Natural killer cell treated with Interleukin-12 subunit alpha and Interleukin-12 subunit beta and Interleukin-15 and Interleukin-18, amount 100 ng/mL, for 72 hours (primary cell): ENCODE data around the gene S100A9. TPM values are rescaled to one million over a fixed set of nuclear protein-coding genes. Genes with fewer than 3 reads are reported as not detected.
A peak's percentile ranks its signal among the peaks of the same experiment; 100 is the strongest.

Source experiments
- ATAC-seq, 2 donors: fragments of 150-1000 bp; cut with Tn5 transposase in 1 of 2; sonication (Bioruptor Pico), chemical (Tn5 transposase) in 1 of 2; 2 replicates each; pipeline ENCODE4 v1.10.0; 2021
- DNase-seq: peaks from one replicate; pipeline ENCODE4 v3.0.0; 2022; ENCODE audit warnings: low spot score
- H3K27ac Mint-ChIP-seq, 2 donors: 1 replicate in 1 of 2; 2 replicates in 1 of 2; pipeline ENCODE4 v1.8.0; 2022; ENCODE audit warnings: mixed read lengths in 2 of 2, mild to moderate bottlenecking in 1 of 2, moderate library complexity in 1 of 2
- H3K27me3 Mint-ChIP-seq, 2 donors: 1 replicate in 1 of 2; 2 replicates in 1 of 2; pipeline ENCODE4 v1.8.0; 2022; ENCODE audit warnings: mixed read lengths in 2 of 2
- H3K36me3 Mint-ChIP-seq: one replicate; pipeline ENCODE4 v1.8.0; 2022; ENCODE audit warnings: mixed read lengths
- H3K4me1 Mint-ChIP-seq, 2 donors: 1 replicate in 1 of 2; 2 replicates in 1 of 2; pipeline ENCODE4 v1.8.0; 2022; ENCODE audit warnings: low read depth in 2 of 2, mixed read lengths in 2 of 2, mild to moderate bottlenecking in 1 of 2
- H3K4me3 Mint-ChIP-seq: one replicate; pipeline ENCODE4 v1.8.0; 2022; ENCODE audit warnings: mixed read lengths
- H3K9me3 Mint-ChIP-seq: 2 replicates; pipeline ENCODE4 v1.8.0; 2022; ENCODE audit warnings: mixed read lengths
- total RNA-seq, 2 donors: library from RNA; stranded (reverse); gene quantifications; one replicate each; pipeline ENCODE4 v1.2.3, GENCODE V29; 2022

The S100A9 gene
- total RNA-seq, 2 donors from 2014 or later, result 4.8 to 13.7 TPM

GRCh38 chr1:153360190-153360589 lies 2.5 kb downstream of the S100A9 start:
- Mint-ChIP-seq H3K4me1 (peaks cover 0 to 5% of the 10 kb centered on the region in 2 donors), H3K36me3 (no peaks in the 10 kb centered on the region), H3K9me3 (no peaks in the 10 kb centered on the region), H3K27me3 (peaks cover 15 to 34% of the 10 kb centered on the region in 2 donors), H3K4me3 (no peak overlapping the region), H3K27ac (no peak overlapping the region)
- ATAC-seq (no peak), DNase-seq (no peak)

DNA sequence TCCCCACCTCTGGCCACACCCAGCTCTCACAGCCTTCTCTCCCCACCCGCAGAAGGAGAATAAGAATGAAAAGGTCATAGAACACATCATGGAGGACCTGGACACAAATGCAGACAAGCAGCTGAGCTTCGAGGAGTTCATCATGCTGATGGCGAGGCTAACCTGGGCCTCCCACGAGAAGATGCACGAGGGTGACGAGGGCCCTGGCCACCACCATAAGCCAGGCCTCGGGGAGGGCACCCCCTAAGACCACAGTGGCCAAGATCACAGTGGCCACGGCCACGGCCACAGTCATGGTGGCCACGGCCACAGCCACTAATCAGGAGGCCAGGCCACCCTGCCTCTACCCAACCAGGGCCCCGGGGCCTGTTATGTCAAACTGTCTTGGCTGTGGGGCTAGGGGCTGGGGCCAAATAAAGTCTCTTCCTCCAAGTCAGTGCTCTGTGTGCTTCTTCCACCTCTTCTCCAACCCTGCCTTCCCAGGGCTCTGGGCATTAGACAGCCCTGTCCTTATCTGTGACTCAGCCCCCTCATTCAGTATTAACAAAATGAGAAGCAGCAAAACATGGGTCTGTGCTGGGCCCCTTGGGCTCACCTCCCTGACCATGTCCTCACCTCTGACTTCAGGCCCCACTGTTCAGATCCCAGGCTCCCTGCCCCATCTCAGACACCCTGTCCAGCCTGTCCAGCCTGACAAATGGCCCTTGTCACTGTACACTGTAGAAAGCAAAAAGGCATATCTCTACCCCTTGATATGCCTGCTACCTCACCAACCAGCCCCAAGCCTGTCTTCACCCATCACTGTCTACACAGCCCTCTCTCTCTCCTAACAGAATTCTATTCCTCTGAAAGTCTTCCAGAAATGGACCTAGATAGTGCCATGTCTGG lies 3.2 kb downstream of the S100A9 start:
- Mint-ChIP-seq H3K9me3 (no peaks in the 10 kb centered on the region), H3K27me3 (peaks cover 16 to 38% of the 10 kb centered on the region in 2 donors), H3K4me3 (no peak overlapping the region), H3K36me3 (no peaks in the 10 kb centered on the region), H3K4me1 (peaks cover 0 to 5% of the 10 kb centered on the region in 2 donors), H3K27ac (no peak overlapping the region)
- DNase-seq (no peak), ATAC-seq (no peak)

DNA sequence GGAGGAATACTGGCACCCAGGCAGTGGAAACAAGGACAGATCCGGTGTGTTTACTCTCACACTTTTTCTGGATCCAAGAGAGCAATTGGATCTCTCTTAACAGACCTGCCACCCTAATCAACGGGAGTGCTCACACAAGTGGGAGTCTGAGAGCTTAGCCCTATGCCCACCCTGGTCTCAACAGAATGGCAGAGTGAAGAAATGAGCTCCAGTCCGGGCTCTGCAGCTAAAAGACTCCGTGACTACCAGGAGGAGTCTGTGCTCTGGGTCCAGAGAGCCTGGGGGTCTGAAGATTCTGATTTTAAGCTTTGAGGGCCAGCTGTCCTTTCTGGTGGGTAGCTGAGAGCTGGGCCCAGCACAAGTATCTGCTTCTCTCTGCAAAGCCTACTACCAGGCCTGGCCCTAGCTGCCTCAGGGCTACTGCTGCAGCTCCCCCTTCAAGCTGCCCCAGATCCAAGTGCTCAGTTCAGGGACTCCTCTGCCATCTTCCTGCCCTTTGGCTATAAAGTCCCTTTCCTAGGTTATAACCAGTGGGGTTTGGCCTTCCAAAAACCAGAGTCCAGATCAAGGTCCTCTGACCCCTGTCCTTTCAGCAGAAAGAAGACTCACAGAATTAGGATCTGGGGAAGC lies 3.9 kb downstream of the S100A9 start:
- Mint-ChIP-seq H3K27me3 (peaks cover 16 to 39% of the 10 kb centered on the region in 2 donors), H3K9me3 (no peaks in the 10 kb centered on the region), H3K27ac (no peak overlapping the region), H3K4me1 (peaks cover 0 to 5% of the 10 kb centered on the region in 2 donors), H3K4me3 (no peak overlapping the region), H3K36me3 (no peaks in the 10 kb centered on the region)
- ATAC-seq (no peak), DNase-seq (no peak)

DNA sequence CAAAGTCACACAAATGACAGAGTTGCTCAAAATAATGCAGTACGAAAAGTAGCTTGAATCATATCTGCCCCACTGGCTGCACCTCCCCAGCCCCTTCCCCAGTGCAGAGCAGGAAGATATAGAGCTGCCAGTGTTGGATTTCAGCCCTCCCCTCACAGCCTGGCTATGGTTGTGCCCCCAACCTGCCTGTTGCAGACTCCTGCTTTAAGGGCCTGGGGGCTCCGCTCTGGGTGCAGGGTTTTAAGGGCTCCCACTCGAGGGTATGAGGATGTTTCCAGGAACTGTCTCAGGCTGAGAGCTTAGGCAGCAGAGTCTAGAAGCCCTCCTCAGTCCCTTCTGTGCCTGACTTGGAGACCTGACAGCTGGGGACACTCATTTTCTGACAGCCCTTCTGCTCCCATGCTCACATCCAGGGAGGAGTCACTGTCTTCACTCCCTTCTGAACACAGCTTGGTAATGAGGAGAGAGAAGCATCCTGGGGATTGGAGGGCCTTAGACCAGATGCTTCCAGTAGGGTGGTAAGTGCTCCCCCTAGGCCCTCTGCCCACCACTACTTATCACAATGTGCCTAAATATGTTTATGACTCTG lies 4.6 kb downstream of the S100A9 start:
- no peak overlapping the region for H3K27ac Mint-ChIP-seq
- ATAC-seq (no peak), DNase-seq (no peak)
- H3K4me1 Mint-ChIP-seq, result peaks cover 0 to 5% of the 10 kb centered on the region in 2 donors
- H3K36me3 Mint-ChIP-seq, result no peaks in the 10 kb centered on the region
- peaks cover 14 to 38% of the 10 kb centered on the region in 2 donors for H3K27me3 Mint-ChIP-seq
- no peak overlapping the region for H3K4me3 Mint-ChIP-seq
- no peaks in the 10 kb centered on the region for H3K9me3 Mint-ChIP-seq

- ATAC-seq, result no peak
- Mint-ChIP-seq H3K9me3 (no peaks in the 10 kb centered on the region), H3K4me3 (no peak overlapping the region), H3K27ac (no peak overlapping the region), H3K27me3 (peaks cover 6 to 29% of the 10 kb centered on the region in 2 donors), H3K36me3 (no peaks in the 10 kb centered on the region), H3K4me1 (no peaks in the 10 kb centered on the region)
- no peak for DNase-seq
These were observed 6.0 kb downstream of the S100A9 start for GRCh38 chr1:153363641-153364040.

DNA sequence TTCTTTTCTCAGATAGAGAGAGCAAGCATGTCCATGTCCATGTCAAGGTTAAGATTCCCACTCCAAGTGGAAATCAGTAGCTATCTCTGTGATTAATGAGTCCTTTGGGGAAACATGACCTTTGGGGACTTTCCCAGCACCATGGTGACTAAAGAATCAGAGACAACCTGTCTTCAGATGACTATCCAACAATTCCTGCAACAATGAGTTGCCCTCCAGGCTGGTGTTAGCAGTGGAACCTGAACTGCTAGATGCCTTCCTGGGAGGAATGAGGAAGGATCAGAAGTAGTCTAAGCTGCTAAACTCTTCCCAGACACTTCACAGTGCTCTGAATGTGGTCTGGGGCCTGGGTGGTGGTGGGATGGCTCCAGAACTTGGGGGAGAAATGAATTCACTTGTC lies 6.5 kb downstream of the S100A9 start:
- no peaks in the 10 kb centered on the region for H3K4me1 Mint-ChIP-seq
- no peak overlapping the region for H3K4me3 Mint-ChIP-seq
- peaks cover 6 to 29% of the 10 kb centered on the region in 2 donors for H3K27me3 Mint-ChIP-seq
- no peaks in the 10 kb centered on the region for H3K36me3 Mint-ChIP-seq
- no peak overlapping the region for H3K27ac Mint-ChIP-seq
- DNase-seq (no peak), ATAC-seq (no peak)
- H3K9me3 Mint-ChIP-seq, result no peaks in the 10 kb centered on the region

DNA sequence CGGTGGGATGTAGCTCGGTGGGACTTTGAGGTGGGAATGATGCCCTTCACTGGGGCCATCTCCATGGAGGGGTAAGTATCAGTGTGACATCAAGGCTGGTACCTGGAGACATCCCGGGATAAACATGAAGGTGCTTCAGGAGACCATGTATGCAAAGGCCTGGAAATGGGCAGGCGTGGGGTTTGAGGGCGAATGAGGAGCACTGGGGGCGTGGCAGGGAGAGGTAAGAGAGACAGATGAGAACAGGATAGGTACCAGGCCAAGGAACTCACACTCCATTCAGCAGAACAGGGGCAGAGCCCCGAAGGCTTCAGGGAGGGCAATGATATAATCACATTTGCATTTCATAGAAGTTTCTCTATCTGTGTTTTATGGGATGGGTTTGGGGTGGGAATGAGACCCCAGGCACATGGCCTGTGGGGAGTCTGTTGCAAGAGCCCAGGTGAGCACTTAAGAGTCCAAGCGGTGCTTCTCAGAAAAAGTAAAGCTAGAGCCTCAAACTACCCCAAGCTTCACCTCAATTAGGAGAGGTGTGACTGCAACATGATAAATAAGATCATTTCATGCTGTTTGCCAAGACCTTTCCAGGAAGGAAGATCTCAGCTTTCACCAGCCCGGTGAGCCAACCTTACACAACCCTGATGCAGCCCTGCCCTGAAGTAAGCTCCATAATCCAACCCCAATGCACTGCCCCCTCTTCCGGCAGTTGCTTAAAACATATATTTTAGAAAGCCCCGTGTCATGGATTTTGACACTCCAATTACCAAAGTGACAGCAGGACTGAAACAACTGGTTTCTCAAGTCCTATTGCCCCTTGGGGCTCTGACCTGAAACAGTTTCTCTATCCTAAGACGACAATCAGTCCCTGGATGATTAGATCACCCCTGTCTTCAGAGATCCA lies 7.4 kb downstream of the S100A9 start:
- ATAC-seq (no peak), DNase-seq (no peak)
- H3K36me3 Mint-ChIP-seq, result no peaks in the 10 kb centered on the region
- H3K9me3 Mint-ChIP-seq, result no peaks in the 10 kb centered on the region
- no peak overlapping the region for H3K27ac Mint-ChIP-seq
- no peak overlapping the region for H3K4me3 Mint-ChIP-seq
- peaks cover 10 to 34% of the 10 kb centered on the region in 2 donors for H3K27me3 Mint-ChIP-seq
- no peaks in the 10 kb centered on the region for H3K4me1 Mint-ChIP-seq

- ATAC-seq (no peak), DNase-seq (no peak)
- H3K27me3 Mint-ChIP-seq, result peaks cover 12 to 39% of the 10 kb centered on the region in 2 donors
- H3K27ac Mint-ChIP-seq, result no peak overlapping the region
- H3K9me3 Mint-ChIP-seq, result no peaks in the 10 kb centered on the region
- no peak overlapping the region for H3K4me3 Mint-ChIP-seq
- no peaks in the 10 kb centered on the region for H3K36me3 Mint-ChIP-seq
- no peaks in the 10 kb centered on the region for H3K4me1 Mint-ChIP-seq
These were observed 8.0 kb downstream of the S100A9 start for GRCh38 chr1:153365696-153366095.

DNA sequence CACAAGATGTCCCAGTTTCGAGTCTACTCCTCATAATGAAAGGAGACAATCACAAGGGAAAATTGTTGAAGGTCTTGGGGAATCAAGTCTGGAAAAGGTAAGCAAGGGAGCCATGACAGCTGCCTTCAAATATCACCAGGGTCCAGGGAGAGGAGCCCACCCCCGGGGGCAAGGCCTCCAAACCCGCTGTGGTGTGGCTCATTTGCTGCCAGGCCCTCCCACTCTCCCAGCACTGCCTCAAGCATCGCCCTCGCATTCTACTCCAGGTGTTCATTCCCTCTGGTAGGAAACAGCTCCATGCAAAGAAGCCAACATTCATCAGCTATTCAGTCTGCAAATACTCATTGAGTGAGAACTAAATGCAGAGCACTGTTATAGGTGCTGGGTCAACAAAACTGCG lies 8.6 kb downstream of the S100A9 start:
- H3K27me3 Mint-ChIP-seq, result peaks cover 12 to 39% of the 10 kb centered on the region in 2 donors
- no peak overlapping the region for H3K27ac Mint-ChIP-seq
- H3K4me1 Mint-ChIP-seq, result no peaks in the 10 kb centered on the region
- H3K4me3 Mint-ChIP-seq, result no peak overlapping the region
- DNase-seq (no peak), ATAC-seq (no peak)
- H3K9me3 Mint-ChIP-seq, result no peaks in the 10 kb centered on the region
- H3K36me3 Mint-ChIP-seq, result no peaks in the 10 kb centered on the region

DNA sequence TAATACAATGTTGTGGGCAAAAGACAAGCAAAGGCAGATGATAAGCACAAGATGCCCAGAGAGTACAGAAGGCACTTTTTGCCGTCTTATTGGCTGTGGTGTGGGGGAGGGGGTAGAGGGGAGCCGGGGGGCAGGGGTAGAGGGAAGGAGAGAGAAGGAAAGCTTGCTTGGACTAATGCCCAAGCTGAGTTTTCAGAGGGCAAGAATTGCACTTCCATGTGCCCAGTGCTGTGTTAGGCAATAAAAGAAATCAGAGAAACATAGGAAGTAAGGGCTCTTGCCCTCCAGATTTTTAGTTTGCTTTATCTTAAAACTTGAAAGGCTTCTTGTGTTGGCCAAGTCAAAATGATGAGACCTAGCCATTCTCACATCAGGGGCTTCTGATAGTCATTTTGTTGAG lies 9.4 kb downstream of the S100A9 start:
- no peak overlapping the region for H3K27ac Mint-ChIP-seq
- no peaks in the 10 kb centered on the region for H3K4me1 Mint-ChIP-seq
- ATAC-seq (no peak), DNase-seq (no peak)
- H3K9me3 Mint-ChIP-seq, result no peaks in the 10 kb centered on the region
- peaks cover 15 to 45% of the 10 kb centered on the region in 2 donors for H3K27me3 Mint-ChIP-seq
- H3K4me3 Mint-ChIP-seq, result no peak overlapping the region
- H3K36me3 Mint-ChIP-seq, result no peaks in the 10 kb centered on the region

DNA sequence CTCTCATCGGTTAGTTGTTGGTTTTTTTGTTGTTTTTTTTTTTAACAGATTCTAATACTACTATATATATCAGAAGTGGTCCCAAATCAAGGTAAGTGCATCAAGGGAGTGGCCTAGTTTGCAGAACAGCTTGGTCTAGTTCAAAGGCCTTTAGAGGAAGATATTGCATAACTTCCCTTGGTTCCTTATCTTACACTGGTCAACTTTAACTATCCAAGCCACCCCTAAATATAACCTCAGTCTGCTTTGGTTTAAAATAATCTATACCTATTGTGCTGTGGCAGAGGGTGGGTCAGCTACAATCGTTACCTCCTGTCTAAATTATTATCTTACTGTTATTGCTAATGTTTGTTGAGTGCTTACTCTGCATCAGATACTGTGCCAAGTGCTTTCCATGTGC lies 10.8 kb downstream of the S100A9 start:
- peaks cover 12 to 49% of the 10 kb centered on the region in 2 donors for H3K27me3 Mint-ChIP-seq
- H3K36me3 Mint-ChIP-seq, result no peaks in the 10 kb centered on the region
- no peak overlapping the region for H3K27ac Mint-ChIP-seq
- no peak overlapping the region for H3K4me3 Mint-ChIP-seq
- DNase-seq (no peak), ATAC-seq (peak in 1 of 2 donors; percentile 62)
- H3K4me1 Mint-ChIP-seq, result no peaks in the 10 kb centered on the region
- no peaks in the 10 kb centered on the region for H3K9me3 Mint-ChIP-seq

GRCh38 chr1:153370146-153370545 lies 12.5 kb downstream of the S100A9 start:
- DNase-seq (no peak), ATAC-seq (no peak)
- H3K27ac Mint-ChIP-seq, result no peak overlapping the region
- H3K36me3 Mint-ChIP-seq, result no peaks in the 10 kb centered on the region
- no peak overlapping the region for H3K4me3 Mint-ChIP-seq
- H3K4me1 Mint-ChIP-seq, result no peaks in the 10 kb centered on the region
- no peaks in the 10 kb centered on the region for H3K9me3 Mint-ChIP-seq
- peaks cover 14 to 39% of the 10 kb centered on the region in 2 donors for H3K27me3 Mint-ChIP-seq

DNA sequence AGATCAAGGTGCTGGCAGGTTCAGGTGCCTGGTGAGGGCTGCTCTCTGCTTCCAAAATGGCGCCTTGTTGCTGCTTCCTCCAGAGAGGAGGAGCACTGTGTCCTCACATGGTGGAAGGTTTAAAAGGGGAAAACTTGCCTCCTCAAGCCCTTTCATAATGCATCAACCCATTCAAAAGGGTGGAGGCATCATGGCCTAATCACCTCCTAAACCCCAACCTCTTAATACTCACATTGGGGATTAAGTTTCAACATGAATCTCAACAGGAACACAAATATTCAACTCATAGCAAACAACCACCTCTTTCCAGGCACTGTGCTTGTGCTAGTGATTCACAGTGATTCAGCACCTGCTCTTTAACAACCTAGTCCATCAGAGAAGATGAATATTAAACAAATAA lies 13.6 kb downstream of the S100A9 start:
- DNase-seq (no peak), ATAC-seq (no peak)
- Mint-ChIP-seq H3K27me3 (peaks cover 11 to 32% of the 10 kb centered on the region in 2 donors), H3K4me3 (no peak overlapping the region), H3K36me3 (no peaks in the 10 kb centered on the region), H3K27ac (no peak overlapping the region), H3K9me3 (no peaks in the 10 kb centered on the region), H3K4me1 (no peaks in the 10 kb centered on the region)
